GM21576 (cell line): ENCODE results near the gene TRAPPC13.
"Not testable (repeated sequence)": the region's sequence is repeated elsewhere in the genome, so short reads cannot be mapped to it uniquely, and the experiment has no call there.

Source experiments
- ATAC-seq: cut with Tn5 transposase; IDR thresholded peaks from one replicate; pipeline ENCODE4 v1.9.1; 2021; ENCODE audit warnings: mild to moderate bottlenecking, moderate library complexity; ENCODE audit not compliant: unreplicated experiment

The TRAPPC13 gene

DNA sequence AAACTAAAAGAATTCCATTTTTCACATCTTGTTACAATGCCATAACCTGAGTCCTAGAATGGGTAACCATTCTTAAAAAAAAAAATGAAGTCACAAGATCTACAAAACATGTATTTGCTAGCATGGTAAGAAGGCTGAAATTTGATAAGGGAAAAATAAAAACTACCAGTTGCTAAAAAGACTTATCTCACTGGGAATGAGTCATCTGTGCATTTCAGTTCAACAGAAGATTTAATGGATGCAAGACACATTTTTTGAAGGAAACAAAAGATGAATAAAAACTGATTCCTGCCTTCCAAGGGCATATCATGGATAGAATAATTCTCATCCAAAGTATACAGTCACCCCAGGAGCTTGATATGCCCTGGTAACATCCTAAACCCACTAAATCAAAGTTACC lies 49.9 kb downstream of the TRAPPC13 start:
- no peak for ATAC-seq

DNA sequence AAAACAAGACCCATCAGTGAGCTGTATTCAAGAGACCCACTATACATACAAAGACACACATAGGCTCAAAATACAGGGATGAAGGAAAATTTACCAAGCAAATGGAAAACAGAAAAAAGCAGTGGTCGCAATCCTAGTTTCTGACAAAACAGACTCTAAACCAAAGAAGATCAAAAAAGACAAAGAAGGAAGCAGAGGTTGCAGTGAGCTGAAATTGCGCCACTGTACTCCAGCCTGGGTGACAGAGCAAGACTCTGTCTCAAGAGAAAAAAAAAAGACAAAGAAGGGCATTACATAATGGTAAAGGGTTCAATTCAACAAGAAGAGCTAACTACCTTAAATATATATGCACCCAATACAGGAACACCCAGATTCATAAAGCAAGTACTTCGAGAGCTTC lies 51.2 kb downstream of the TRAPPC13 start:
- not testable (repeated sequence) for ATAC-seq

- no peak for ATAC-seq
Observed at GRCh38 chr5:65682148-65682547, 57.3 kb downstream of the TRAPPC13 start.

DNA sequence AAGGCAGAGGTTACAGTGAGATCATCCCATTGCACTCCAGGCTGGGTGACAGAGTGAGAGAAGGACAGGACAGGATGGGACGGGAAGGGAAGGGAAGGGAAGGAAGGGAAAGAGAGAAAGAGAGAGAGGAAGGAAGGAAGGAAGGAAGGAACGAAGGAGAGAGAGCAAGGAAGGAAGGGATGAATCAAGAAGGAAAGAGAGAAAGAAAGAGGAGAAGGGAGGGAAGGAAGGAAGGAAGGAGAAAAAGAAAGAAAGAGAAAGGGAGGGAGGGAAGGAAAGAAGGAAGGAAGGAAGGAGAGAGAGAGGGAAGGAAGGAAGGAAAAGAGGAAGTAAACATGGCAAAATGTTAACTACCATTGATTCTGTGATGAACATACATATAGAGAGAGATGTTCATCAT lies 68.3 kb downstream of the TRAPPC13 start:
- no peak for ATAC-seq

- no peak for ATAC-seq
Observed at GRCh38 chr5:65695162-65695755, 70.4 kb downstream of the TRAPPC13 start.

DNA sequence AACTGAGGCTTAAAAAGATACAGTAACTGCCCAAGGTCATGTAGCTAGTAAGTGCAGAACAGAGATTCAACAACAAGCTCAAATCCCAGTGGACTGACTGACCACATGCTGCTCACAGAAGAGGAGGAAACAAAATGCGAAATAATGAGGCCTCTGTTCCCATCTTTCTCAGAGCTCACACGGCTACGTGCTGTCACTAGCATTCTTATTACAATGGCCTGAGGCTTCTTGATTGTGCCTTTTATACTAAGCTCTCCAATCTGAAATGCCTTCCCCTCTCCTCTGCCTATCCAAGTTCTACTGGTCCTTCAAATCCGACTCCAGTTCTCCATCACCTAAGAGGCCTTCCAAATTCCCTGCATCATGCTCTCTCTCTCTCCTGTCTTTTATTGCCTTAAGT lies 71.1 kb downstream of the TRAPPC13 start:
- no peak for ATAC-seq

DNA sequence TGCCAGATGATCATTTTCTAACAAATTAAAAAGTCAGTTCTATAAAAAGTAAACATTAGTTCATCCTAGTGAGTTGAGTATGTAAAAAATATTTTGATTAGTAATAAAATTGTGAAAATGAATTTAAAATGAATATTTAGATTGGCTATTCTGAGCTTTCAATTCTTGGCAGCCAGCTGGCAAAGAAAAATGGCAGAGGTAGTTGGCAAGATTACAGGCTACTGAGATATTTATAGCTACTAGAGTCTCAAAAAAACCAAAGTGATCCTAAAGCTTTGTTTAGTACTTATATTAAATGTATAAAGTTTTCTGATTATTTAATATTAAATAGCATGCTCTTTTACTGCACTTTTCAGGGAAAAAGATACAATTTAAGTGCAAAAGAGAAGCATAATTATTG lies 72.1 kb downstream of the TRAPPC13 start:
- ATAC-seq, result no peak

DNA sequence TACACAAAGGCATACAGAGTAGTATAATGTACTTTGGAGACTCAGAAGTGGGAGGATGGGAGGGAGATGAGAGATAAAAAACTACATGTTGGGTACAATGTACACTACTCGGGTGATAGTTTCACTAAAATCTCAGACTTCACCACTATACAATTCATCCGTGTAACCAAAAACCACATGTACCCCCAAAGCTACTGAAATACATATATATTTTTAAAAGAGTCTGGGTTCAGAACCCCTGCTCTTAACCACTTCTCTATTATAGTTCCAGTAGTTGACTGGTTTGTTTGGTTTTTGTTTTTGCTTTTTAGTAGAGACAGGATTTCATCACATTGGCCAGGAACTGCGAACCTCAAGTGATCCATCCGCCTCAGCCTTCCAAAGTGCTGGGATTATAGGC lies 74.5 kb downstream of the TRAPPC13 start:
- ATAC-seq, result no peak

GRCh38 chr5:65702036-65702435 lies 77.2 kb downstream of the TRAPPC13 start:
- no peak for ATAC-seq

DNA sequence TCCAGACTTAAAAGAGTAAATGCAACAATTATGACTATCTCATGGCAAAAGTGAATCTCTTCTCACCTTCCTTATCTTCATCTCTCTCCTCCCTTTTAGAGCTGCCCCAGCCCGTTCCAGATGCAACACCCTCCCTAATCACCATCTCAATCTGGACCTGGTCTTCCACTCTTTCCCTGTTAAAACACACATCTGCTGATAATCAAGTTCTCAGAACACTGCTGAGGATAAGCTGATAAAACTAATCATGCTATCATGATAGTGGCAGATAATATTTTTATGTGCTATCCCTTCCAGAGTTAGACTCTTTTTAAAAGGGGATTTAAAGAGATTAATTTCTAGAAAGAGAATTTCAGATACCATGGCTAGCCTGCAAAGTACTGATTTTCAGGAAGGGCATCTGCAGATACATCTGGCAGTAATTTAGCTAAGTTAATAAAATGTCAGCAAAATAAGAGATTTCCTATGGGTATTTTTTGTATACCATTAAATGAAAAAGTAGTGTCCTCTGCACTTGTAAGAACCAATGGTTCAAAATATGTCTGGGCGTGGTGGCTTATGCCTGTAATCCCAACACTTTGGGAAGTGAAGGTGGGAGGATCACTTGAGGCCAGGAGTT lies 79.9 kb downstream of the TRAPPC13 start:
- no peak for ATAC-seq

DNA sequence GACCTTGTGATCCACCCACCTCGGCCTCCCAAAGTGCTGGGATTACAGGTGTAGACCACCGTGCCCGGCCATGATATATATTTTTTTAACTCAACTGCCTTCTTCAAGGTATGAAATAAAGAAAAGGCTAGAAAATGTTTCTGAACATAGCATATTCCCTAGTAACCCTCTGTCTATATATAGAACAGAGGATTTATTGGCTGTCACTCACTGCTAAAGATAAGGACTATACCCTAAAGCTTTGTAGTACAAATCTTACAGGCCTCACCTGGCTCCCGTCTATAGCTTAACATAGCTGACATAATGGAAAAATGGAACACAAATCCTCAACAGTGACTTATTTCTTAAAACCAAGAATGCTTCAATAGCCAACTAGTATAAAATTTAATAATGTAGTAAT lies 82.8 kb downstream of the TRAPPC13 start:
- no peak for ATAC-seq

- no peak for ATAC-seq
Observed at GRCh38 chr5:65708145-65708544, 83.3 kb downstream of the TRAPPC13 start.
